OCI-LY3 (cell line): ENCODE data around the gene PLEKHA4.

Experiments used
- CTCF ChIP-seq: fragments of 200-600, 300-600 bp; sonication (generic); IDR thresholded peaks from 2 replicates; pipeline ENCODE4 v1.5.1; 2014; ENCODE audit warnings: antibody characterized with exemption, low read length, low read depth
- EZH2phosphoT487 ChIP-seq: fragments of 200-600 bp; shearing (Covaris generic); IDR thresholded peaks from 2 replicates; pipeline ENCODE4 v1.6.1; 2018; ENCODE audit warnings: antibody characterized with exemption, mixed run types, low read depth

- no peak for TF ChIP-seq CTCF
- TF ChIP-seq EZH2phosphoT487 = no peak
Observed at GRCh38 chr19:48818234-48818820, 50.1 kb downstream of the PLEKHA4 start.
